ENCODE data around the gene SLC16A10.
"Not testable (repeated sequence)": the region's sequence is repeated elsewhere in the genome, so short reads cannot be mapped to it uniquely, and the experiment has no call there.

SLC16A10 gene

DNA sequence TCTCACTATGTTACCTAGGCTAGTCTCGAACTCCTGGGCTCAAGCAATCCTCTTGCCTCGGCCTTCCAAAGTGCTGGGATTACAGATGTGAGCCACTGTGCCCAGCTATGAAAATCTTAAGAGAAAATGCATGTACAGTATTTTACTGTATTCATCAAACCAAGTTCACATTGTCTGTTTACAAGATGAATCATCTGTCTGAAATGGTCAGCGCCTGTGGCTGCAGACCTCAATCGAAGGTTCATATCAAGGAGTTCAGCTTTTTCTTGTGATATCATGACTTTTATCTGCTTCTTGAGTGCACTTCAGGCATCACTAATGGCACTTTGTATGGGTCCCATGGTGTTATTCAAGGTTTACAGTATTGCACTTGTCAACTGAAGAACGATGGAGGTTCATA, 155.1 kb downstream of the SLC16A10 start:
- H3K4me3 ChIP-seq (ENCODE audit: low read depth, low read length) = no peak overlapping the region
- TF ChIP-seq, protein P1, sequence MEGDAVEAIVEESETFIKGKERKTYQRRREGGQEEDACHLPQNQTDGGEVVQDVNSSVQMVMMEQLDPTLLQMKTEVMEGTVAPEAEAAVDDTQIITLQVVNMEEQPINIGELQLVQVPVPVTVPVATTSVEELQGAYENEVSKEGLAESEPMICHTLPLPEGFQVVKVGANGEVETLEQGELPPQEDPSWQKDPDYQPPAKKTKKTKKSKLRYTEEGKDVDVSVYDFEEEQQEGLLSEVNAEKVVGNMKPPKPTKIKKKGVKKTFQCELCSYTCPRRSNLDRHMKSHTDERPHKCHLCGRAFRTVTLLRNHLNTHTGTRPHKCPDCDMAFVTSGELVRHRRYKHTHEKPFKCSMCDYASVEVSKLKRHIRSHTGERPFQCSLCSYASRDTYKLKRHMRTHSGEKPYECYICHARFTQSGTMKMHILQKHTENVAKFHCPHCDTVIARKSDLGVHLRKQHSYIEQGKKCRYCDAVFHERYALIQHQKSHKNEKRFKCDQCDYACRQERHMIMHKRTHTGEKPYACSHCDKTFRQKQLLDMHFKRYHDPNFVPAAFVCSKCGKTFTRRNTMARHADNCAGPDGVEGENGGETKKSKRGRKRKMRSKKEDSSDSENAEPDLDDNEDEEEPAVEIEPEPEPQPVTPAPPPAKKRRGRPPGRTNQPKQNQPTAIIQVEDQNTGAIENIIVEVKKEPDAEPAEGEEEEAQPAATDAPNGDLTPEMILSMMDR (IDR thresholded peaks at IDR 0.05; ENCODE audit: low read depth, low read length) = no peak

DNA sequence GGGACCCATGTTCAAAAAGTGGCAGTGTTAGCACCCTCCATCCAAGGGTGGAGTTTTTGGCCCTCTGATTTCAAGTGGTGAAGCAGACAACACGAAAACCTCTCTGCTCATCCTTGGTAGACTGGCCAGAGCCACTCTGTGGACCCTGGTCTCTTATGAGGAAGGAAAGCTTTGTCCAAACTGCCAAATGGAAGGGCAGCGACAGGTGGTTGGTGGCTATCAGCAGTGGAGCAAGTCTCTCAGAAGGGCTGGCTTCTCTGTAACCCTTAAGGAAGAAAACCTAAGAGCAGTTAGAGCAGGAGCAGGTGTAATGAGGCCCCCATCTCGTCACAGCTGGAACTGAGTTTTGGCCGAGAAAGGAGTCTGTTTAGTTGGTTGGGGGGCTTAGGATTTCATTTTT, 155.8 kb downstream of the SLC16A10 start:
- TF ChIP-seq, protein P1 (IDR thresholded peaks at IDR 0.05; ENCODE audit: low read depth, low read length) = no peak

DNA sequence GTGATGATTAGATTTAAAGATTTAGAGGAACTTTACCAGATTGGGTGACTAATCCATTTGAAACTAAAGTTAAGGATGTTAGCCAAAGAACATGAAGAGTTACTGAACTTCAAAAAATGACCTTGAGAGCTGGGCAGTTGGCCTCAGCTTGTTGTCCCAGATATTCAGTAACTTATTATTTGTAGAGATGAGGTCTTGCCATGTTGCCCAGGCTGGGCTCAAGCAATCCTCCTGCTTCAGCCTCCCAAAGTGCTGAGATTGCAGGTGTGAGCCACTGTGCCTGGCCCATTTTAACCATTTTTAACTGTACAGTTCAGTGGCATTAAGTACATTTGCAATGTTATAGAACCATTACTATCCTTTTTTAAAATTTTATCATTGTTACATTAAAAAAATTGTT, 161.5 kb downstream of the SLC16A10 start:
- H3K4me3 ChIP-seq (ENCODE audit: low read depth, low read length) = no peak overlapping the region
- TF ChIP-seq, protein P1 (IDR thresholded peaks at IDR 0.05; ENCODE audit: low read depth, low read length) = no peak

More for the DNA sequence above, 155.8 kb downstream of the SLC16A10 start:
- no peak overlapping the region for H3K4me3 ChIP-seq (ENCODE audit: low read depth, low read length)

DNA sequence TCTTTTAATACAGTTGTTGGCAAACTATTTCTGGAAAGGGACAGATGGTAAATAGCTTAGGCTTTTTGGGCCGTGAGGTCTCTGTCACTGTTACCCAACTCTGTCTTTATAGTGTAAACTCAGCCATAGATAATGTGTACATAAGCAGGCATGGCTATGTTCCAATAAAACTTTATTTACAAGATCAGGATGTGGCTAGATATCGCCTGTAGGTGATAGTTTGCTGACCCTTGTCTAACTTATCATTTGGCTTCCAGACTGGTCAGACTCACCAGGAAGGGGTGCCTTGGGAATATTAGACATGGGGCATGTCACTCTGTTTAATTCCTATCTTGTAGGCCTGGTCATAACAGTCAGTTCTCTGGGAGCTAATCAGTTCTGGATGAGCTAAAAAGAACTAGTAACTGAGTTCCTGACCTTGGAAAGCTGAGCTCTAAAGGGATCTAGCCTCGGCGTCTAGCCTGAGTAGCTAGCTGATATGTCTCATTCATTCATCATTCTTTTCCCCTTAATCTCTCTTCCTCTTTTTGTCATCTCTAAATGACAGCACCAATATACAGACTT, 163.6 kb downstream of the SLC16A10 start:
- no peak overlapping the region for H3K4me3 ChIP-seq (ENCODE audit: low read depth, low read length)
- TF ChIP-seq, protein P1 (IDR thresholded peaks at IDR 0.05; ENCODE audit: low read depth, low read length) = no peak

DNA sequence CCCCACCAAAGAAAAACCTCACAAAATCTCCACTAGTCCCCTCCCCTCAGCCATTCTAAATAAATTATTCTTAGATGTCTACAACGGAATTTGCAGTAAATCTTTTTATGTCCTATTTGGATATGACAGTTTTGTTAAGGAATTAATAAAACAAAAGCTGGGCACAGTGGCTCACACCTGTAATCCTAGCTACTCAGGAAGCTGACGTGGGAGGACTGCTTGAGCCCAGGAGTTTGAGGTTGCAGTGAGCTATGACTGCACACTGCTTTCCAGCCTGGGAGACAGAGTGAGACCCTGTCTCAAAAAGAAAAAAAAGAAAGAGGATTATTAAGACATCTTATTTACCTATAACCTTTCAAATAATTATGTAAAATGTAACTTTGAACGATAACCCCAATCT, 165.4 kb downstream of the SLC16A10 start:
- TF ChIP-seq, protein P1 (IDR thresholded peaks at IDR 0.05; ENCODE audit: low read depth, low read length) = no peak
- H3K4me3 ChIP-seq (ENCODE audit: low read depth, low read length) = no peak overlapping the region

DNA sequence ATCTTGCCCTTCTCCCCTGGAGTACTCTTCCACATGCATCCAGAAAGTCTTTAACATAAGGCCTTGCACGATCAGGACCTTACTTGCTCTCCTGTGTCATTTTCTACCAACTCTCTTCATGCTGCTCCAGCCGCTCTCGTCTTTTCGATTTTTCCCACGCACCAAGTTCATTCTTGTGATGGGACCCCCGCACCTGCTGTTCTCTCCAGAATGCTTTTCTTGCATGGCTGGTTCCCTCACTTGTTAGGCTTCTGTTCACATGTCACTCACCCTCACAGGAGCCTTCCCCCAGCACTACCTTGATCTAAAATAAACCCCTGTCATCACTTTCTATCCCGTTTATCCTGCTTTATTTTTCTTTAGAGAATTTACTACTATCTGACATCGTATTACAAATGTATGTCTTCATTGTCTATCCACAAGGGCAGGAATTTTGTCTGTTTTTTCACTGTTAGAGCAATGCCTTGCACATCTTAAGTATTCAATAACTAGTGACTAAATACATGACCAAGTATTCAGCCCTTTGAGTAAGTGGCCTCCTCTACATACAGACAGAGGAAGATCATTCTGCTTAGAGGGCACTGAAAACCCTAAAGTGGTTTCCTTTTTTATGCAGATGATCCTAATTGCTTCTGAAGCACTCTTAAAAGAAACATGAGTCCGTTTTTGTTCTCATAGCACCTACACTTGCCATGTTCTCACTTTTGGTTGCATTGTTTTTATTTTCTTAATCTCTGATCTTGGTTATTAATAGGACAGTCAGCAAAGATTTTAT, 166.9 kb downstream of the SLC16A10 start:
- TF ChIP-seq, protein P1 (IDR thresholded peaks at IDR 0.05; ENCODE audit: low read depth, low read length) = no peak

DNA sequence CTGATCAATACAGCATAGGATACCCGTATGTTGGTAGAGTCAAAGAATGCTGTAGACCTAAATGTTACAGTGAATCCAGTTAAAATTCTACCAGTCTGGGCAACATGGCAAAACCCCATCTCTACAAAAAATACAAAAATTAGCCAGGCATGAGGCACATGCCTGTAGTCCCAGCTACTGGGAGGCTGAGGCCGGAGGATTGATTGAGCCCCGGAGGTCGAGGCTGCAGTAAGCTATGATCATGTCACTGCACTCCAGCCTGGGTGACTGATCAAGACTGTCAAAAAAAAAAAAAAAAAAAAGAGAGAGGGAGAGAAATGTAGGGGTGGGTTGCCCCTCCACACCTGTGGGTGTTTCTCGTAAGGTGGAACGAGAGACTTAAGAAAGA, 167.5 kb downstream of the SLC16A10 start:
- H3K4me3 ChIP-seq (ENCODE audit: low read depth, low read length) = no peak overlapping the region
- TF ChIP-seq, protein P1 (IDR thresholded peaks at IDR 0.05; ENCODE audit: low read depth, low read length) = no peak

More for the DNA sequence above, 166.9 kb downstream of the SLC16A10 start:
- no peak overlapping the region for H3K4me3 ChIP-seq (ENCODE audit: low read depth, low read length)

DNA sequence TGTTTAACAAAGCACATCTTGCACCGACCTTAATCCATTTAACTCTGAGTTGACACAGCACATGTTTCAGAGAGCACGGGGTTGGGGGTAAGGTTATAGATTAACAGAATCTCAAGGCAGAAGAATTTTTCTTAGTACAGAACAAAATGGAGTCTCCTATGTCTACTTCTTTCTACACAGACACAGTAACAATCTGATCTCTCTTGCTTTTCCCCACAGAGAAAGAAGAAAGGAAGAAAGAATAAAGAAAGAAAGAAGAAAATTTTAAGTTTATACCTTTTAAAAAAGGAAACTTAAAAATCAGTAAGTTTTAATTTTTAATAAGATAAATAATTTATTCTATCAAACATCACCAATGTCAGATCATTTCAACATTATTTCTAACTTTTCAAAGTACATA, 168.5 kb downstream of the SLC16A10 start:
- not testable (repeated sequence) for H3K4me3 ChIP-seq (ENCODE audit: low read depth, low read length)
